Occipital lobe (tissue), 2 donors: Measurements from ENCODE around the gene MYO10. TPM values are rescaled to one million over a fixed set of nuclear protein-coding genes. Genes with fewer than 3 reads are reported as not detected.
"Not testable (repeated sequence)": the region's sequence is repeated elsewhere in the genome, so short reads cannot be mapped to it uniquely, and the experiment has no call there.

Source experiments
- DNase-seq: peaks from one replicate; lab custom pipeline; 2025; lab: John Stamatoyannopoulos, UW
- total RNA-seq: library from RNA; depleted of rRNA; stranded (reverse); fragments of >200 nt; gene quantifications from one replicate; pipeline ENCODE4 v1.2.3, GENCODE V29; 2014

MYO10 gene
- total RNA-seq, 1 donor from 2014 or later = 31.2 TPM

DNA sequence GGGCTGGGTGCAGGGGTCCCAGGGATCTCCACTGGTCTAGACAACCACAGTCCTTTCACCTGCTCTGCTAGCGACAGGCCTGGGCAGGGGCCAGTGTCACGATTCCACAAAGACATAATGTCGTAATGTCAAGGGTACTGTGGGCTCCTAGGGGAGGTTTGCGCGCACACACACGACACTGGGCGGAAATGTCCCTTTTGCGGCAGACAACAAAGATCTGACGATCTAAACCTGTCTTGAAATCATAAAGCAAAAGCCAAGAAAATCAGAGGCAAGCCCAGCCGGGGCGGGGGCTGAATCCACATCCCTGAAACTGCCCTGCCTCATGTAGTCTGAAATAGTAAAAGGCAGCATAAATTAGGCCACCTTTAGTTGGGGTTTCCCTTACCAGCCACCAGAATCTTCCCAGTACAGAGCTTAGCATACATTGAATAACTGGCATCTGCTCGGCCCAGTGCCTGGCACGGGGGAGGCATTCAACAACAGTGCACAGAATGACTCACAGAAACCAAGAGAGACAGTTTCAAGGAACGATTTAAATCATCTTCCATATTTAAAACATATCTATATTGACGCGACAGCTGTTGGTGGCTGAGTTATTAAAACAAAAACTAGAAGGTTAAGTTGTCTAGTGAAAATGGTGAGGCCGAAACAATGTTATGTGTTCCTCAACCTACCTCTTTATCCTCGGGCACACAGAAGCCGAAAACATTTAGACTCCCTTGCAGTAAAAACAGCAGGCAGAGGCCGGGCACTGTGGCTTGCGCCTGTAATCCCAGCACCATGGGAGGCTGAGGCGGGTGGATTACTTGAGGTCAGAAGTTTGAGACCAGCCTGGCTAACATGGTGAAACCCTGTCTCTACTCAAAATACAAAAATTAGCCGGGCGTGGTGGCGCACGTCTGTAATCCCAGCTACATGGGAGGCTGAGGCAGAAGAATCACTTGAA is 151.0 kb downstream of the MYO10 start:
- DNase-seq = peak; percentile 51

- DNase-seq = no peak
Observed at GRCh38 chr5:16784088-16784487, 152.0 kb downstream of the MYO10 start.

GRCh38 chr5:16781828-16782626 is 154.1 kb downstream of the MYO10 start:
- no peak for DNase-seq

DNA sequence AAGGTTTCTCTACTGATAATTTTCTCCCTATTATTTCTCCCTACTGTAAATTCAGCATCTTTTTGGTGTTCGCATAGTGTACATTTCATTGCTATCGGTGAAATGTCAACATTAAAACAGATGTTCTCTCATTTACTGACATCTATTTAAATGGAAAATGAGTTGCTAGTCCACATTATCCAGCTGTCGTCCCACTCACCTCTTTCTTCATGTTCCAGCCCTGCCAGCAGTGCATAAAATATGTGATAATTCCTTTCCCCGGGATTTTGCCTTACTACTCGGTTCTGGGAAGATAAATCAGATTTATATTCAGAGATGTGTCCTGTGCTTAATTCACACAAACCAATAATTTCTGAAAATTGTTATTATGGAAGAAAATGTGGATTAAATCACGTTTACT is 155.8 kb downstream of the MYO10 start:
- no peak for DNase-seq

GRCh38 chr5:16777432-16777831 is 158.7 kb downstream of the MYO10 start:
- no peak for DNase-seq

DNA sequence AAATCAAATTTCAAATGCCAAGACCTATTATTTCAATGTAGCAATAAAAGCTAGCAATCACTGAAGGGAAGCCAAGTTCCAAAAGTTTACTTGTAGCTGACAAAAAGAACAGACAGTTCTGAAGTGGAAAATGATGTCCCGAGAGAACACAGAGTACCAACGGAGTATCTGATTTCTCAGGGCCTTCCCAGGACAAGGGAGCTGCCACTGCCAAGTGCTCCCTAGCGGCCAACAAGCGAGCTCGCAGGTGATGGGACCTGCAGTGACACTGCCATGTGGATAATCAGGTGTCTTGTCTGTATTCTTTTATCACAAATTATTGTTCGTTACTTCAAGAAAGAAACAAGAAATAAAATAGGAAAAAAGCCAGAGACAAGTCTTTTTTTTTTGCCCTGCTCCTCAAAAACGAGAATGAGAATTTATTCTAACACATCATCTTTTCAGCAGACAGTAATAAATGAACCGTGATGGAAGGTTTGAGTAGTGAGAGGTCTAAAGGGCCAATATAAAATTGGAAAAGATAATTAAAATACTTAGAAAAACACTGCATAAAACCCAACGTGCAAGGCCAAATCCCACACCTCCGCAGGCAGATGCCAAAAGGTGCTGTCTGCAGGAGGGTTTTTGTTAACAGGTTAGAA is 159.4 kb downstream of the MYO10 start:
- DNase-seq = no peak

DNA sequence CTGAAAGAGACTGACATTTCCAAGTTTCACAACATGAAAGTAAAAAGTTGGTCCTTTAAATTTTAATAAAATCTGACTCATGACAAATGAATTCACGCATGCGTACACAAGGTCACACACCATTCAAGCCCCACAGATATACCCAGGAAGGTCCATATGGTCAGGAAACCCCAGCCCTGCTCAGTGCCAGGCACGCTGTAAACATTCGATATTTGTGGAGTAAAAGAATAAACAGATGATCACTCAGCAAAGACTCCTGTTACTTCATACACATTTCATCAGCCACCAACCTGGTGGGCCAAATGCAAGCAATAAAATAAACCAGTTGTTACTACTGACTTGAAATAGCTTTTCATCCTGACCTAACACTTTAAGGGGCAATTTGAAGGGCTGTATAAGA is 161.3 kb downstream of the MYO10 start:
- no peak for DNase-seq

DNA sequence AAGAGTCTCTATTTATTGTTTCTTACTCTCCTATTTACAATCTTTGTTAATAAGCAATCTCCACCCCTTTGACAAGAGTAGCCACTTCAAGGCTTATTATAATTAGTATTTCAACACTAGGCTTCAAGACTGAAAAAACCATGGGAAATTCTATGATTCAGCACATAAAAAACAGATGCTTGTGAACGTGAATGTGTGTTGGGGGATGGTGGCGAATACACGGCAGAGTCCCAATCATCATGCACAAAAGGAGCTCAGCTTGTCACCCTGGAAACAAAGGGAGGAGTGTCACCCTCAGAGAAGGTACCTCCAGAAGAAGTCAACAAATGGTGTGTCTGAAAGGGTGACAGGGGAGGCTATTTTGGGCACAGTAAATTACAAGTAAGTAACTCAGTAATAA is 162.1 kb downstream of the MYO10 start:
- no peak for DNase-seq

- no peak for DNase-seq
Observed at GRCh38 chr5:16772556-16772955, 163.5 kb downstream of the MYO10 start.

DNA sequence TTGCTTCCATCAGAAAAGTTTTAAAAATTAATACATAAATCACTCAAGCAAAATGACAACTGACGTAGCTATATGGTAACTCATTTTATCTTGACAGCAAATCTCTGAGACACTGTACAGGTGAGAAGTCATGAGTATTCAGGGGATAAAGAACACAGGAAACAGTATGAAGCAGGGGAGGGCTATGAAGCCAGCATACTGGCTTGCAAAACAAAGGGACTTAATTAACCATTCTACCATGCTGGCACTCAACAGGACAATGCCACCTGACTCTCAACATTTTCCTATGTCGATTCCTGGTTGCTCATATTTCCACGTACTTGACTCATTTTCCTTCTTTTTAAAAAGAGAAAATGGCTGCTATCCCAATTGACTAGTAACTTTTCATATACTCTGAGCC is 167.9 kb downstream of the MYO10 start:
- DNase-seq = no peak

- no peak for DNase-seq
Observed at GRCh38 chr5:16763211-16763610, 172.9 kb downstream of the MYO10 start.

DNA sequence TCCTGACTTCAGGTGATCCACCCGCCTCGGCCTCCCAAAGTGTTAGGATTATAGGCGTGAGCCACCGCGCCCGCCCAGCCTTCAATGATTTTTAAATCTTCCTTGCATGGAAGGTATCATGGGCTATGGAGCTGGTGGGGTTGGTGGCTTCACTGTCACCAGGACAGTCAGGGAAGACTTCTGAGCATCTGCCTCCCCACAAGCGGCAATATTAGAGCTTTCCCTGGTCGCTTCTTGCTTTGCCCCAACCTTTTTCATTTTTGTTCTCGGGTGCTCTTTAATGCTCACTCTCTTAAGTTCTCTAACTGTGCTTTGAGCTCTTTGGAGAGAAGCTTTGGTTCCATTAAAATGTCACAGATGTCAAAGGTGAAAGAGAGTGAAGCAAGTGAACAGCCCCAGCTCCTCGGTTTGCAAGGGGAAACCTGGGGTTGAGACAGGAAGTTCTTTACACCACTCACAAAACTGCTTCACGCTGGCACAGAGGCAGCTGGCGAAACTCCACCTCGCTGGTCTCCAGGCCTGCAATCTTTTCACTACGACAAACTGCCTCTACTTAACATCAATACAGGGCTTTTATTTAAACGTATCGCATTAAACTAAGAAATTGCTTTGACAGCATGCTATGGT is 176.8 kb downstream of the MYO10 start:
- no peak for DNase-seq

- DNase-seq = no peak
Observed at GRCh38 chr5:16757989-16758501, 178.0 kb downstream of the MYO10 start.

DNA sequence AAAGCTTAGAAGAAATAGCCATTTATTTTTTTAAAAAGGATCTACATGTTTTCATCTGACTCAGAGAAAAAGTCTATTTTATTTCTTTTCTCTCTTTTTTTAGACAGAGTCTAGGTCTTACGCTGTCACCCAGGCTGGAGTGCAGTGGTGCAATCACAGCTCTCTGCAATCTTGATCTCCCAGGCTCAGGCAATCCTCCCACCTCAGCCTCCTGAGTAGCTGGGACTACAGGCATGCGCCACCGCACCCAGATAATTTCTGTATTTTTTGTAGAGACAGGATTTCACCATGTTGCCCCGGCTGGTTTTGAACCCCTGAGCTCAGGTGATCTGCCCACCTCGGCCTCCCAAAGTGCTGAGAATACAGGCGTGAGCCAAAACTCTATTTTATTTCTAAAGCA is 178.5 kb downstream of the MYO10 start:
- not testable (repeated sequence) for DNase-seq

DNA sequence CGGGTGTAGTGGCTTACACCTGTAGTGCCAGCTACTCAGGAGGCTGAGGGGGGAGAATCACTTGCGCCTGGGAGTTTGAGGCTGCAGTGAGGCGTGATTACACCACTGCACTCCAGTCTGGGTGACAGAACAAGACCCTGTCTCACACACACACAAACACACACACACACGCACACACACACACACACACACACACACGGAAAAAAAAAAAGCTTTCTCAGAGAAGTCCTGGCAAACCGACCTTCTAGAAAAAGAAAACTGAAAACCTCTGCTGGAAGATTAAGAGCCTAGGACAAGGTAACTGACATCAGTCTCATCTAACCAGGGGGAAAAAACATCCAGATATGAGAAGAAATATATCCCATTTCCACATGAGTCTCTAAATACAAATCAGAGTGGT is 178.9 kb downstream of the MYO10 start:
- no peak for DNase-seq

DNA sequence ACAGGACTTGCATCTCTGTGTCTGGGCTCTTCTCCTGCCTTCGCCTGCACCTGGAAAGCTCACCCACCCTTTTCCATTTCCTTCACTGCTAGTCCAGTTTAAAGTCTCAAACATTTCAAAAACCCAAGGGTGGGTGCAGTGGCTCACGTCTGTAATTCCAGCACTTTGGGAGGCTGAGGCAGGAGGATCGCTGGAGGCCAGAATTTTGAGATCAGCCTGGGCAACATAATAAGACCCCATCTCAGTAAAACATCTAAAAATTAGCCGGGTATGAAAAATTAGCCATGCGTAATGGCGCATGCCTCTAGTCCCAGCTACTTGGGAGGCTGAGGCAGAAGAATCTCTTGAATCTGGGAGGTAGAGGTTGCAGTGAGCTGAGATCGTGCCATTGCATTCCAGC is 179.4 kb downstream of the MYO10 start:
- no peak for DNase-seq

GRCh38 chr5:16755641-16756040 is 180.4 kb downstream of the MYO10 start:
- DNase-seq = no peak

DNA sequence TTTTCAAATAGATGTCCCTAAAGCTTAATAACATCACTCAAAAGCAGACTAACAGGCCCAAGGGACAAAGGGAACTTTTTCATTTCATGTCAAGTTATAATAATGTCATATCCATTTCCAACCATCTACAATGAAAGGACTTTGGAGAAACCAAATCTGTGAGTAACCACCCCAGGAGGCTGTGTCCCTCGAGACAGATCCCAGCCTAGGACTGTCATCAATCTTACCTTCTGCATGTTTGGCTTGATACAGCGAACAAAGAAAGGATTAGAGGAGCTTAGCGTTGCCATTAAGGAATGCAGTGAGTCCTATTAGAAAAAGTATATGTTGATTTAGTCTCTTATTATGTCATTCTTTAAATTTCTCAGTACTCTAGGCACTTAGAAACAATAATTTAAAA is 181.5 kb downstream of the MYO10 start:
- no peak for DNase-seq

- no peak for DNase-seq
Observed at GRCh38 chr5:16754086-16754485, 182.0 kb downstream of the MYO10 start.

- no peak for DNase-seq
Observed at GRCh38 chr5:16750445-16750844, 185.6 kb downstream of the MYO10 start.

DNA sequence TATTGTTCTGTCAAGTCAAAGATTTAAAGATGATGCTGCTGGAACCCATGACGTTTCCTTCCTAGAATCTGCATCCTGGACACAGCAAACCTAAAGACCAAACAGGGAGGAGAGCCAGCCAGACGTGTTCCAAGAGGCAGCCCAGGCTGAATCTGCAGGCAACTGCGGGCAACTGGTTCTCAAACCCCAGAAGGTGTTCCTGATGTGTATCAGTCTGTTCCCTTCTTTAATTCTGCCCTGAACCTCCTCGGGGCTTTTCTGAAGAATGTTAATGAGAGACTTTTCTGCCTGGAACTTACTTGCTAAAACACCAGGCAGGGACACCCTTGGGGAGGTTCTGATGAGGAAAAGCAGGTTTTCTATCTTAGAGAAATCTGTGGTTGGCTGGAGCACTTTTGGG is 186.5 kb downstream of the MYO10 start:
- no peak for DNase-seq
